Stimulated activated naive CD8-positive, alpha-beta T cell treated with anti-CD3 and anti-CD28 coated beads, Interleukin-15, Interleukin-2, amounts not matched to agents 100 ng/mL and 50 ng/mL, for 24 hours (primary cell): ENCODE measurements around the gene FRMD1.

Experiments
- H3K27ac Mint-ChIP-seq: one replicate; pipeline ENCODE4 v1.8.0; 2021; ENCODE audit warnings: mild to moderate bottlenecking, mixed read lengths
- H3K27me3 Mint-ChIP-seq: one replicate; pipeline ENCODE4 v1.8.0; 2021; ENCODE audit warnings: mixed read lengths
- H3K36me3 Mint-ChIP-seq: one replicate; pipeline ENCODE4 v1.8.0; 2021; ENCODE audit warnings: low read depth, mixed read lengths
- H3K4me1 Mint-ChIP-seq: one replicate; pipeline ENCODE4 v1.8.0; 2021; ENCODE audit warnings: low read depth, mixed read lengths
- H3K4me3 Mint-ChIP-seq: one replicate; pipeline ENCODE4 v1.8.0; 2021; ENCODE audit warnings: mild to moderate bottlenecking, mixed read lengths
- H3K9me3 Mint-ChIP-seq: one replicate; pipeline ENCODE4 v1.8.0; 2021; ENCODE audit warnings: mixed read lengths

The FRMD1 gene

DNA sequence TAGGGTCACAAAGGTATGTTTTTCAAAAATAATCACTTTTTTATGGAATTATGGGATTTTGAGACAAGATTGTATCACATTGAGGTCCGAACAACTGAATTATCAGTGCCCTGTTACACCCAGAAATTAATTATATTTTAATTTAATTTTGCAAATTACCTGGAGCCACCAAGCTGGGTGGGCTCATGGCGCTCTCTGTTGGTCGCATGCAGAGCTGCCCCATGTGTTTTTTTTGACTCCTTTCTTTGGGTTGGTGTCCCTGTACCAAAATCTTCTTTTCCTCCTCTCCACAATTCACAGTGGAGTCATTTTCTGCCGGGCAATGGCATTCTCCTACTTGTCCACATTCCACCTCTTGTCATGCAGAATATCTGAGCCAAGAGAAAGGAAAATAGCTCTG lies 38.9 kb upstream of the FRMD1 start:
- Mint-ChIP-seq H3K27me3 (no peaks in the 10 kb centered on the region), H3K9me3 (peaks cover 4% of the 10 kb centered on the region), H3K27ac (no peak overlapping the region), H3K4me1 (peaks cover 4% of the 10 kb centered on the region), H3K36me3 (no peaks in the 10 kb centered on the region), H3K4me3 (no peak overlapping the region)

DNA sequence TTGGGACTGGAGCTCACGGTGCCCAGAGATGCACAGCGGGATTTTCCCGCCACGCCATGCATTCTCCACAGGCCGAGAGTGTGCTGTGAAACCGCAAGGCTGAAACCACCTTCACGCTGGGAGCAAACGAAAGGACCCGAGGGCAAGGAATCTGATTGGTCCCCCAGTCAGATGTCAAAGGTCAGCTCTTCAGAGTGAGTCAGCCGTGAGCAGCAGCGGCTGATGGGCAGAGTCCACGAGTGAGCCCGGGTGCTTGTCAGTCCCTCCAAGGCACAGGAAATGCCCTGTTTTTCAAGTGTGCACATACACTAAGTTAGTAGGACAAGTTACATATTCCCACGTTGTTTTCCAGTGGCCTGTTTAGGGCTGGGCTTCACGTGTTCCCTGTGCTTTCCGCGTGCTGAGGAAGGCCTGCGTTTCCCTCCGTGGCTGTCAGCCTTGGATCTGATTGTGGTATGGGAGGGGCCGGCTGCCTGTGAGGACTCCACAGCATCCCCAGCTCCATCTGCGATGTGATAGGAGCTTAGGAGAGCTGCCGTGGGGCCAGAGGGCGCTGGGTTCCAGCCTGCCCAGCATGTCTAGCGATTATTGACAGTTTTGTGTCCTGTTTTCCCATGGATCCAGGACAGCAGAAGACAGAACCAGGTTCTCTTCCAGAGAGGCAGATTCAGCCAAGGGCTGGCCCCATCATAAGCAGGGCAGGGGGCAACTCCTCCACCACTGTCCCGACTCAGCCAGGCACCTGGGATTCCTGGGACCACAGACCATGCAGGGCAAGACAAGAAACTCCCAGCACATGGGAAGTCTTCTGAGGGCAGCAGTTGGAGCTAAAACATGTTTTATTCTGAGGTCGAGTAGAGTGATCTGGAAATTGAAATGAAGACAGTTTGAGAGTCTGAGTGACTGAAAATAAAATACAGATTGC lies 38.2 kb upstream of the FRMD1 start:
- peaks cover 4% of the 10 kb centered on the region for H3K4me1 Mint-ChIP-seq
- no peak overlapping the region for H3K27ac Mint-ChIP-seq
- no peaks in the 10 kb centered on the region for H3K36me3 Mint-ChIP-seq
- no peaks in the 10 kb centered on the region for H3K27me3 Mint-ChIP-seq
- no peak overlapping the region for H3K4me3 Mint-ChIP-seq
- H3K9me3 Mint-ChIP-seq: peaks cover 4% of the 10 kb centered on the region

DNA sequence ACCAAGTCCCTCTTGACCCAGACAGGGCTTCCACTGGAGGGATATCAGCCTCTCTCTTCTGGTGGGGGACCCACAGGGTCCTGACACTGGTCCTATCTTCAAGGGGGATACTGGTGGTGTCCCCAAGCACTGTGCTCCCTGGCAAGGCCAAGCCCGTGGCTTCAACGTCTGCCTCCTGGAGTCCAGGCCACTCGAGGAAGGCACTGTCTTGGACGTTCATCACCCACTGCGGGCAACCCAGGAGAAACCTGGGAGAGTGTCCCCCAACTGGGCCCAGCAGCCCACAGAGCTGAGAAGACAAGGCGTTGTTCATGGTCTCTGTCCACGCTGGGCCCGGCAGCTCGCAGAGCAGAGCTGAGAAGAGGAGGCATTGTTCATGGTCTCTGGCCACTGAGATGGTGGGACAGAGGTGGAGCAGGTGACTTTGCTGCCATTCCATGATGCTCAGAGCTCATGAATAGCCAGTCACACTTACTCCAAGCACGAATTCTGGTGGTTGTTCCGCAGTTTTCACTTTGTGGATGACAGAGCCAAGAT lies 37.5 kb upstream of the FRMD1 start:
- H3K36me3 Mint-ChIP-seq: no peaks in the 10 kb centered on the region
- no peaks in the 10 kb centered on the region for H3K27me3 Mint-ChIP-seq
- peaks cover 4% of the 10 kb centered on the region for H3K4me1 Mint-ChIP-seq
- H3K4me3 Mint-ChIP-seq: no peak overlapping the region
- peaks cover 7% of the 10 kb centered on the region for H3K9me3 Mint-ChIP-seq
- H3K27ac Mint-ChIP-seq: no peak overlapping the region

DNA sequence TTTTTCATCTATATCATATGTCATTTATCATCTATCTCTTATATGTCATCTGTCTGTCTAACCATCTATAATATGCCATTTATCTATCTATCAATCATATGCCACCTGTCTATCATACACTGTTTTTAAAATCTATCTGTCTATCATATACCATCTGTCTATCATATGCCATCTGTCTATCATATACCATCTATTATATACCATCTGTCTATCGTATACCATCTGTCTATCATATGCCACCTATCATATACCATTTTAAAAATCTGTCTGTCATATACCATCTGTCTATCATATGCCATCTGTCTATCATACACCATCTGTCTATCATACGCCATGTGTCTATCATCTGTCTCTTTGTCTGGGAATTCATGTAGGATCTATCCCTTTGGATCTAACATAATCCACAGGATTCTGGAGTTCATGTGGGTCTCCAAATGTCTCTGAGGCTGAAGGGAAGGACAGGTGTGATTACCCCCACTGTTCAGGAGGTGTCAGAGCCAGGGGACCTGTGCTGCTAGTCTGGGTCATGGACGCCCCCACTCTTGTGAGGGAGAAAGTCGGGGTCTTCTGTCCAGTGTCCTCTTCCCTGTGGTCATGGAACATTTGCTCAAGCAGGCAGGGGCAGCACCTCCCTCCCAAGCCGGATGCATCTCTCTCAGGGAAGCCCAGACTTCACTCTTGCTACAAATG lies 36.9 kb upstream of the FRMD1 start:
- Mint-ChIP-seq H3K36me3 (no peaks in the 10 kb centered on the region), H3K9me3 (peaks cover 7% of the 10 kb centered on the region), H3K4me3 (no peak overlapping the region), H3K27ac (no peak overlapping the region), H3K27me3 (peaks cover 4% of the 10 kb centered on the region), H3K4me1 (peaks cover 2% of the 10 kb centered on the region)

DNA sequence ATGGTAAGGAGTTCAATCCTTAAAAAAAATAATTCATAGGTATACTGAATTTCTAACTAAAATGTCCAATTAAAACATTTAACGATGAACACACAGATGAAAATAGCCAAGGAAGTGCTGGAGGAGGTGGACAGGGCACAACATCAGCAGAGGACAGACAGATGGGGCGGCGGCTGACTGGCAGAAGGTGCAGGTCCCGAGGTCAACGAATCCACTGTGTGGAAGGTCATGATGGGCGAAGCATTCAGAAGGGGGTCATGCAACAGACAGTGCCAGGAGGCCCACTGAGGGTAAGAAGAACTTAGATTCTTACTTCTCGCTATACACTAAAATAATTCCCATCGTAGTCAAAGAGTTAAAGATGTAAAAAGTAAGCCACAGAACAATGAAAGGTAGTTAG lies 34.2 kb upstream of the FRMD1 start:
- Mint-ChIP-seq H3K4me3 (no peak overlapping the region), H3K27ac (no peak overlapping the region), H3K36me3 (no peaks in the 10 kb centered on the region), H3K9me3 (peaks cover 7% of the 10 kb centered on the region), H3K27me3 (peaks cover 8% of the 10 kb centered on the region), H3K4me1 (no peaks in the 10 kb centered on the region)

DNA sequence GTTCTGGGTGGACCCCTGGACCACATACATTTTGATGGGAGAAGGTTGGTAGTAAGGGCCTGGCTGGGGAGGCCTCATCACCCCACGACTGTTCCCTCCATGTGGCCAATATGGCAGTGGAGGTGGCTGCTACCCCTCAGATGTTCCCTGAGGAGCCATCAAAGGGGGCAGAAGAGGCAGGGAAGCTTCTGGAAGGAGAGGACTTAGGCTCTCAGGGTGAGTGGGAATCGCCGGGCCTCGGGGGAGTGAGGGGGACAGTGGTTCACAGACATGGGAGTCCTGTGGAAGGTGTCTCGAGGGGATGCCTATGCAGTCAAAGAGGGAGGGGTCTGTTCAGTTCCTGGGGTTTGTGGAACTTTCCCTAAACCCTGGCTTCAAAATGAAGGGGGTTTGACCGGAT lies 32.9 kb upstream of the FRMD1 start:
- Mint-ChIP-seq H3K27me3 (peaks cover 8% of the 10 kb centered on the region), H3K4me3 (no peak overlapping the region), H3K9me3 (peaks cover 7% of the 10 kb centered on the region), H3K27ac (no peak overlapping the region), H3K4me1 (no peaks in the 10 kb centered on the region), H3K36me3 (no peaks in the 10 kb centered on the region)

DNA sequence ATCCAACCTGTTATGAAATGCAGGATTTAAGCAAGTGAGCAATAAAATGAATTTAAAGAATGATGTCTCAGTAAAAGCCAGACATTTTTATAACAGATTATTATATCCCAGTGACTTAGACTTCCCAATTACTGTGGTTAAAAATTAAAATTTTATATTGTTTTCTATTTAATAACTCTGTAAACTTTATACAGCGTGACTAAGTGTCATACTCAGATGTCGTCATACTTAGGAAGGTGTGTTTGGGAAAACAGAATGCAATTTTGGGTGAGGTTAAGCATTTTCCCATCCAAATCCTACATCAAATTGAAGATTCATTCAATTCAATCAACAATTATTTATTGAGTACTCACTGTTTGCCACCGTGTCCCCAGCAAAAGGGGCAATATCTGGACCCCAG lies 31.4 kb upstream of the FRMD1 start:
- Mint-ChIP-seq H3K4me3 (no peak overlapping the region), H3K36me3 (no peaks in the 10 kb centered on the region), H3K9me3 (peaks cover 4% of the 10 kb centered on the region), H3K4me1 (no peaks in the 10 kb centered on the region), H3K27ac (no peak overlapping the region), H3K27me3 (peaks cover 8% of the 10 kb centered on the region)

DNA sequence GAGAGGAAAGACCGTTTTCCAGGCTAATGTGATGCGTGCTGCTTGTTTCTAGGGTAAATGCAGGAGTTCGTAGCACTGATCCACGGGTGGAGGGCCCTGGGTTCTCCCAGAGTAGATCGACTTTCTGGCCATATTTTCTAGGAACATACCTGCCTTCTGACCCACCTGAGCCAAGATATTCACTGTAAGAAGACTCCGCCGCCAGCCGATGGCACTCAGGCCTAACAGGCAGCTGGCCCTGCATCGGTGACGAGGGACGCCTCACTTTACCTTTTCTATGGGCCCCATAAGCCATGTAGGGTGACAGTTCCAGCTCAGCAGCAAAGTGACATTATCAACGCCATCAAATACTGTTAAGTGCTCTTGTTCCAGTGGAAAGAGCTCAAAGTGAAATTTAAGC lies 30.2 kb upstream of the FRMD1 start:
- no peak overlapping the region for H3K4me3 Mint-ChIP-seq
- no peak overlapping the region for H3K27ac Mint-ChIP-seq
- no peaks in the 10 kb centered on the region for H3K36me3 Mint-ChIP-seq
- H3K4me1 Mint-ChIP-seq: no peaks in the 10 kb centered on the region
- peaks cover 3% of the 10 kb centered on the region for H3K9me3 Mint-ChIP-seq
- peaks cover 13% of the 10 kb centered on the region for H3K27me3 Mint-ChIP-seq

DNA sequence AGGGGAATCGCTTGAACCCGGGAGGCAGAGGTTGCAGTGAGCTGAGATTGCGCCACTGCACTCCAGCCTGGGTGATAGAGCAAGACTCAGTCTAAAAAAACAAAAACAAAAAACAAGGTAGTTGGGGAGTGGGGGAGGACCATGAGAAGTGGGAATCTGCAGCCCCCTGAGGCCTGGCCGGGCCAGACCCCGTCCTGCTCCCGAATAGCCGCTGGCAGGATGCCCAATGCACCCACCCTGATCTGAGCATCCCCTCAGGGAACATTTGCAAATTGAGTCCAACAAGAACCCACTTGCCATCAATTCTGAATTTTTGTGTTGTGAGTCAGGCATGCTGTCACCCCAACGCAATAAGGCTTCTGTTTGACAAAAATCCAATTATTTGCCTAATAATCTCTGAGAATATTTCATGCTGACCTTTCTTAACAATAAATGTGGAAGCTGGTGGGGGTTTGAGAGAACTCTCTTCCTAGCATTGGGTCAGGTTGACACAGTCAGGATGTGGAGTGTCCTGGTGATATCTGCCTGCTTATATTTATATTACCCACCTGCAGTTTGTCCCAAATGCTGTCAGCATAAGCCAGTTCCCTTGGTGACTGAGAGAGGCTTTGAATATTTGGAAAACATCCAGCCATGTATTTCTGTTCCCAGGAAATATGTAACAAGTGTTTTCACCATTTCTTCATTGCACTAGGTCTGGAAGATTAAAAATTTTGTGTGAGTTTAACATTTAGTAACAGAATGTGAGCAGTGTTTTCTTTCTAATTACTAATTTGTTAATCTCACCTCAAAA lies 28.4 kb upstream of the FRMD1 start:
- H3K9me3 Mint-ChIP-seq: peaks cover 3% of the 10 kb centered on the region
- no peak overlapping the region for H3K4me3 Mint-ChIP-seq
- H3K27ac Mint-ChIP-seq: no peak overlapping the region
- H3K4me1 Mint-ChIP-seq: no peaks in the 10 kb centered on the region
- no peaks in the 10 kb centered on the region for H3K36me3 Mint-ChIP-seq
- peaks cover 27% of the 10 kb centered on the region for H3K27me3 Mint-ChIP-seq

DNA sequence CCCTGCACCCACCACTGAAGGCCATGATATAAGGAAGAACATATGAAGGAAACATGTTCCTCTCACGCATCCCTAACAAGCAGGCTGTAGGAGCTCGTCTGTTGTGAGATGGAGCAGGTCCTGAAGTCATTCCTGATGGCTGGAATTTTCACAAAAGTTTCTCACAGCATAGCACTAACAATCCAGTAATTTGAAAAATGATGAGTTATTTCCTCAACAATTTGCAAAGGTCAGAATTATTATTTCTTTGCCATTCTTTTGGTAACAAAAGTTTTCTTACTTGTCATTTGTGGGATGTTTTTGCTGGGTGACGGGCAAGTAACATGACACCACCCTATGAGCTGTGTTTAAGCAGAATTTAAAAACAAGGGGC lies 27.6 kb upstream of the FRMD1 start:
- H3K4me1 Mint-ChIP-seq: no peaks in the 10 kb centered on the region
- H3K9me3 Mint-ChIP-seq: peaks cover 1% of the 10 kb centered on the region
- H3K27me3 Mint-ChIP-seq: peaks cover 34% of the 10 kb centered on the region
- no peaks in the 10 kb centered on the region for H3K36me3 Mint-ChIP-seq
- no peak overlapping the region for H3K4me3 Mint-ChIP-seq
- no peak overlapping the region for H3K27ac Mint-ChIP-seq

DNA sequence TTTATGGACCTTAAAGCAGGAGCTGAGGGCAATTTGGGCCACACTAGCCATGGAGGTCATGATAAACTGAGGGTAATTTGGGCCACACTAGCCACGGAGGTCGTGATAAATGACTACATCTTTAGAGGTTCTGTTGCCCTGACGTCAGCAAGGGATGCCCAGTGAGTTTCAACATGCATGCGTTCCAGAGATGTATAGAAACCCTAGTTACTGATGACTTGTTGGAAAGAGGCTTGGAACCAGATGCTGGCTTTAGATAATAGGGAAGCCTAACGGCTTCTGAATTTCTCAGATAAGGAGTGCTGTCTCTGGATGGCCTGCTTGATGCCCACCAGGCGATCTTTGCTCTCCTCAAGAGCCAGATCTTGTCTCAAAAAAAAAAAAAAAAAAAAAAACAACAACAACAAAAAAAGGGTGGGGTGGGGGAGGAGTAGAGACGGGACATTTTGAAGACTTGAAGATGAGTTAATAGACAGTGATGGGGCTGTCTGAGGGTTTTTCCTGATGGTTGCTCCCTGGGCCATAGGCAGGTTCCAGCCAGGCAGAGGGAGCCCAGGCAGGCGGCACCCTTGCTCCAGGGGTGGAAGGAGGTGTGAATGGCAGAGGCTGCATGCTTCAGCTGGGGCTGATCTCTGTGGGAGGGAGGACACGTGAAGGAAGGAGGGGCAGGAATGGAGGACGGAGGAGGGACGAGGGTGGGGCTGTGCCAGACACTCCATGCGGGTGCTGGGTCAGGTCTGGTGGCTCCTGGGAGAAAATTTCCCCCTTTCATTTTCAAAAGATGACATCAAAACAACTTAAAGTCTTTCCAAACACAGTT lies 27.0 kb upstream of the FRMD1 start:
- H3K36me3 Mint-ChIP-seq: no peaks in the 10 kb centered on the region
- H3K4me3 Mint-ChIP-seq: no peak overlapping the region
- H3K27me3 Mint-ChIP-seq: peaks cover 31% of the 10 kb centered on the region
- no peak overlapping the region for H3K27ac Mint-ChIP-seq
- no peaks in the 10 kb centered on the region for H3K9me3 Mint-ChIP-seq
- H3K4me1 Mint-ChIP-seq: no peaks in the 10 kb centered on the region

DNA sequence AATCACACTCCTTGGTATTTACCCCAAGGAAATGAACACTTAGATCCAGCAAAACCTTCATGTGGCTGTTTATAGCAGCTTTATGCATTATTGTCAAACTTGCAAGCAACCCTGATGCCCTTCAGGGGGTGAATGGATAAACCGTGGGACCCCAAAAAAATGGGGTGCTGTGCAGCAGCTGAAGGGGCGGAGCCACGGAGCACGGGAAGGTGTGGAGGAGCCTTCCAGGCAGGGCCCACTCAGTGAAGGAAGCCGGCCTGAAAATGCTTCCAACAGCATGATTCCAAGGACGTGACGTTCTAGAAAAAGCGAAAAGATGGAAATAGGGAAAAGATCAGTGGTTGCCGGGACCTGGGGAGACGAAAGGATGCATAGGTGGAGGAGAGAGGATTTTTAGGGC lies 25.6 kb upstream of the FRMD1 start:
- Mint-ChIP-seq H3K27ac (no peak overlapping the region), H3K27me3 (peaks cover 35% of the 10 kb centered on the region), H3K4me3 (no peak overlapping the region), H3K9me3 (no peaks in the 10 kb centered on the region), H3K4me1 (no peaks in the 10 kb centered on the region), H3K36me3 (no peaks in the 10 kb centered on the region)

DNA sequence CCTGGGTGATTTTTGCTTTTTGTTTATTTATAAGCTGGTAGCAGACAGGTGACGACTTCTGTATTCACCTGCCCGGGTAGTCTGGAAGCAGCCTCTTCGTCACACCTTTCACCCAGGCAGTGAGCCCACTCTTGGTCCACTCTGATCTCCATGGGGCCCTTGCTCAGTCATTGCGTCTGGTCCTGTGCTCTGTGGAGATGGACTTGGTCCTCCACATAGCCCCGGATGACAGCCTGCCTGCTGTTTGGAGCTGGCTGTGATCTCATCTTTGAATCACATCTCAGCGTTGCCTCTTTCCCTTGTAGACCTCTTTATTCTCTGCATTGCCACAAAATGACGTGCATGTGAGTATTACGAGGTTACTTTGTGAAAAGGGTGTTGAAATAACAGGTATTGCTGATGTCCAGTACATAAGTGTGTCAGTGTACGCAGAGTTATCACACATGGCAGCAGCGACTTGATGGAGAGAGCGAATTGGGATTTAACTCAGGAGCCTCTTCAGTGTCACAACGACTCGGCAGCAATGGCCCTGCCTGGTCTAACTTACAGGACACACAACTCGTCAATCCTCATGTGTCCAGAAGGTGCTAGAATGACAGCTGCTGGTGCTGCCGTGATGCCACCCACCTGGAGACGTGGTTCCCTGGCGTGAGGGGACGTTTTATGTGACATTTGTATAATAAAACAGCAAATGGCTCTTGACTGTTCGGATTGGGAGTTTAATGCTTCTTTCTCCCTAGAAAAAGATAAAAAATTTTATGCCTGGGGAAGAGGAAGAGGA lies 24.2 kb upstream of the FRMD1 start:
- Mint-ChIP-seq H3K4me3 (no peak overlapping the region), H3K4me1 (no peaks in the 10 kb centered on the region), H3K27me3 (peaks cover 31% of the 10 kb centered on the region)

More for the DNA sequence above, 24.2 kb upstream of the FRMD1 start:
- Mint-ChIP-seq H3K9me3 (no peaks in the 10 kb centered on the region), H3K36me3 (no peaks in the 10 kb centered on the region), H3K27ac (no peak overlapping the region)
